Activated effector memory CD4-positive, alpha-beta T cell treated with anti-CD3 and anti-CD28 coated beads, Interleukin-2, amount 50 U/mL, for 16 hours (primary cell): Measurements from ENCODE around the gene PUM2.

ENCODE experiments used
- DNase-seq: peaks from one replicate; pipeline ENCODE4 v3.0.0-alpha.2; 2020

PUM2 gene

DNA sequence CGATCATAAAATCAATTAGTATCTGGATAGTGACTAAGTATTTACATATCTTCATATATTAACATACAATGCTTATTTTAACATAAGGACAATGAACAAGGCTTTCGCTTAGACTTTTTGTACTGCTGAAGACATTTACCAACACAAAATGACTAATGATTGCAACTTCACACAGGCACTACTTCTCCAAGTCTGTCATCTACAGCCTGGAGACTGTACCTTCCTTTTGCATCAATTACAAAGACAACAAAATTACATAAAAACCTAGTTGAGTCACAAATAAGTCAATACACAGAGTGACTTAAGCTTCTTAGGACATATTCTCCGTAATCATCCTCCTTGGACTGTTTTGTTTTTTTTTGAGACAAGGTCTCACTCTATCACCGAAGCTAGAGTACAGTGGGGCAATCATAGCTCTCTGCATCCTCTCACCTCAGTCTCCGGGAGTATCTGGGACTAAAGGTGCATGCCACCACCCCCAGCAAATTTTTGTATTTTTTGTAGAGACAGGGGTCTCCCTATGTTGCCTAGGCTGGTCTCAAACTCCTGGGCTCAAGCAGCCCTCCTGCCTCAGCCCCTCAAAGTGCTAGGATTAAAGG is 15.9 kb downstream of the PUM2 start:
- no peak for DNase-seq

DNA sequence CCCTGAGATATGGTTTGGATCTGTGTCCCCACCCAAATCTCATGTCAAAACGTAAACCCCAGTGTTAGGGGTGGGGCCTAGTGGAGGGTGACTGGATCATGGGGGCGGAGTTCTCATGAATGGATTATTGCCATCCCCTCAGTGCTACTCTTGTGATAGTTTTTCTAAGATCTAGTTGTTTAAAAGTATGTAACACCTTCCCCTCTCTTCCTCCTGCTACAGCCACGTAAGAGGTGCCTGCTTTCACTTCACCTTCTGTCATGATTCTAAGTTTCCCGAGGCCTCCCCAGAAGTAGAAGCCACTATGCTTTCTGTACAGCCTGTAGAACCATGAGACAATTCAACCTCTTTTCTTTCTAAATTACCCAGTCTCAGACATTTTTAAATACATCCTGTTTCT is 16.9 kb downstream of the PUM2 start:
- DNase-seq = no peak

DNA sequence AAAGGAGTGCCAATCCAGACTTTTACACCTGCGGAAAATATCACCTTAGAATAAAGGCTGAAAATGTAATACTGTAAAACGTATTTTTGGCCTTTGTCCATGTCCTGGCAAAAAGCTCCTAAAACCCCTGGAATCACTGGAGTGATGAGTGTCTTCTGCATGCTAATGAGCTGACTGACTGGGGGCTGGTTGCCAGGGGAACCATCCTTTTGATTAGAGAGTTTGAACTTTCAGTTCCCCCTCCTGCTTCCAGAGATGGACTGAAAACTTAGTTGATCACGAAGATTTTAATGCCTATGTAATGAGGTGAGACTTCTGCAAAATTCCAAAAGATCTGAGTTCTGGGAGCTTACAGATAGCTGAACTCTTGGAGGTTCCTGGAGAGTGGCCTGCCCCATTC is 20.5 kb downstream of the PUM2 start:
- no peak for DNase-seq

DNA sequence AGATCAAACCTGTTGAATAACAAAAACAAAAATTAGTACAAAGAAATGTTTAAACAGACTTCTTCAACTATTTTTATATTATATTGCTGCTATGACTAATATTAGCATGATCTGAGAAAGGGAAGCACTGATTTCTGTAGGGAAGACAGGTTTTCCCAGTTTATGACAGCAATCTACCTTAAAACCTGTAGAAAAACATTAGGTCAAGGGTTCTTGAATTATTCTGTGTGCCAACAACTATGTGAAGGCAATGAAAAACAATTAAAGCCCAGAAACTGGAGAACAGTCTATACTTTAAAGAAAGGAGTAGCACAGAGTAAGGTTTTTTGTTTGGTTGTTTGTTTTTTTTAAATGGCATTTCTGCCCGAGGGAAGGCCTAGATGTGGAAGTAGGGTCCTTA is 23.3 kb downstream of the PUM2 start:
- no peak for DNase-seq

DNA sequence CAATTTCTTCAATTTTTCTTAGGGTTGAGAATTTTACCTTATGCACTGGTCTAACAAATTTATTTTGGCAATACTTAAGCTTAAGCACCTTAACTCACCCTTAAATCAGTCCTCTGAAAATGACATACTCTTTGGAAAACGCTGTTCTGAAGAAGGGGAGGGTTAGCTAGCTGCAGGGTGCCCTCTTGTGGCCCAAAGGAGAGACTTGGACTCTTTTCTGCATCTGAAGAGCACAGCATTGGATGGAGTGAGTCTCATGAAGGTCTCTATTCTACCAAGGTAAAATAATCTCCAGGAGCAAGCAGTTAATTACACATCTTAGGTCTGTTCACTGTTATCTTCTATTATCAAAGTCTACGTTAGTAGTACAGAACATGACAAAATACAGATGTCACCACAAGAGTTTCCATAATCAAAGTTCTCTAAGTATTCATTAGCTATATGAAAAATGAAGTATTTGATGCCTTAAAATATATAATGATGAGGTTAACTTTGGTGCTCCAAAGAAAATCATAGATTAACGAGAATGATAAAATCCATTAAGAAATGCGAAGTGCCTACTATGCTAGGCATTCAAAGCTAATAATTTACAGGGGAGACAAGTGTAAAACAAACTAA is 24.4 kb downstream of the PUM2 start:
- DNase-seq = peak; percentile 80

DNA sequence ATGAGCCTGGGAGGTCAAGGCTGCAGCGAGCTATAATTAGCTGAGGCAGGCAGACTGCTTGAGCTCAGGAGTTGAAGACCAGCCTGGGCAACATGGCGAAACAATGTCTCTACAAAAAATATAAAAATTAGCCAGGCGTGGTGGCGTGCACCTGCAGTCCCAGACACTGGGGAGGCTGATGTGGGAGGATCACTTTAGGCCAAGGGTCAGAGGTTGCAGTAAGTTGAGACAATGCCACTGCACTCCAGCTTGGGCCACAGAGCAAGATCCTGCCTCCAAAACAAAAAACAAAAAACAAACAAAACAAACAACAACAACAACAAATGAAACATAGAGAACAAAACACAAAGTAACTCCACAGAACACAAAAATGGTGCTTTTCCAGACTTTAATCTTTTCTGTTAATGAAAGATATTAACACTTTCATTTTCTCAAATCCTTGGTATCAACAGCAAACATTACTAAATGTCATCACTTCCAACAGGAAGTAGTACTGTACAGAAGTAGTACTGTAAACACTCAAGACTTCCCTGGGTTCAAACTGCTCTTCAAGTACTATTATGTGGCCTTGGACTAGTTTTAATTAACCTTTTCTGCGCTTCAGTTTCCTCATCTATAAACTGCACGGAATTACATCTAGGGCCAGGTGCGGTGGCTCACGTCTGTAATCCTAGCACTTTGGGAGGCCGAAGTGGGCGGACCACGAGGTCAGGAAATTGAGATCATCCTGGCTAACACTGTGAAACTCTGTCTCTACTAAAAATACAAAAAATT is 27.9 kb downstream of the PUM2 start:
- no peak for DNase-seq

DNA sequence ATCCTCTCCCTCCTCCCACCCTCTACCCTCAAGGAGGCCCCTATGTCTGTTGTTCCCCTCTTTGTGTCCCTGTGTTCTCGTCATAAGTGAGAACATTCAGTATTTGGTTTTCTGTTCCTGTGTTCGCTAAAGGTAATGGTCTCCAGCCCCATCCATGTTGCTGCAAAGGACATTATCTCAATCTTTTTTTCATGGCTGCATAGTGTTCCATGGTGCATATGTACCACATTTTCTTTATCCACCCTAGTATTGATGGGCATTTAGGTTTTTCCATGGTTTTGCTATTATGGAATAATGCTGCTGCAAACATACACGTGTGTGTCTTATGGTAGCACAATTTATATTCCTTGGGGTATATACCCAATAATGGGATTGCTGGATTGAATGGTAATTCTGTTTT is 33.0 kb downstream of the PUM2 start:
- no peak for DNase-seq

DNA sequence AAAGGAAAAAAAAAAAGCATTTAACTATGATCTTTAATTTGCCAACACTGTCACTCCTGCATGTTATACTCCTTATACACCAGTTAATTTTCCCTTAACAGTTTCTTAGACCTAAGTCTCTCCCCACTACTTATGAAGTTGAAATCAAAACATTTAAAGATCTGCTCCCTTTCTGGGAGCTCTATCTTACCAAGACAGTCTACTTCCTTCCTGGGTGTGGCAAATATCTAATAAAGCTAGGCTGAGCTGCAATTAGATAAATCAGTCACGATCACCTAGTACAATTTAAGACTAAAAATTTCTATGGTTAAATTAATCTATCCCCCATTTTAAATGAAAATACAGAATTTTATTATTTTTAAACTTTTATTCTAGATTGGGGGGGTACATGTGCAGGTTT is 33.4 kb downstream of the PUM2 start:
- no peak for DNase-seq

DNA sequence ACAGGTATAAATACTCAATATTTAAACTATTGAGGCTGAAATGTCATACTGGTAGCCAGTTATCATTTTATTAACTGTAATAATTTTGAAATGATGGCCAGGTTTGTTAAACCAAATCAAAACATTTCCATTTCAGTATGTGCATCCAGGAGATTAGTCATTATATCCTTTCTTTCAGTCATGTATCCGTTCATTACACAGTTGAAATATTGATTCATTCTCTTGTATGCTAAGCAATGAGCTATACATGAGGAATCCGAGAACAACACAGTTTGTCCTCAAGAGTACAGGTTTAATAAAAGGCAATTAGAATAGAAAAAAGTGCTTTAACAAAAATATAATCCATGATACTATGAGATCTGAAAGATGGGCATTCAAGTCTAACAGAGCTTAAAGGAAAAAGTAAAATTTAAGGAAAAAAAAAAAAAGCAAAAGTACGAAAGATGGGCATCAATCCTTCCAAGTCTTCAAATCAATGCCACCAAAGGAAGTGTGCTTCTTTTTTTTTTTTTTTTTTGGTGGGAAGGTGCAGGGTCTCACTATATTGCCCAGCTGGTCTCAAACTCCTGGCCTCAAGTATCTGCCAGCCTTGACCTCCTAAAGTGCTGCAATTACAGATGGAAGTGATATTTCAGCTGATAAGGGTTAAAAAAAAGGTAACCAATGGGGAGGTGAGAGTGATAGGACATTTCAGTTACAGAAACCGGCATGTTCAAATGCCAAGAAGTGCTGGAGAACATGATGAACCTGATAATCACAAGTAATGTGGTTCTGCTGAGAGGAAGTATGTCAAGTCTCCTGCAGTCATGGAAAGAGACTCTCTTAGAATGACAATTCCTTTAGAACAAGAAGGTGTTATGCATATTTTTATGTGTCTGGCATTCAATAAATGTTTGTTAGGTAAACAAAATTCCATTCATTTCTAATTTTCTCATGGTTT is 35.8 kb downstream of the PUM2 start:
- no peak for DNase-seq

DNA sequence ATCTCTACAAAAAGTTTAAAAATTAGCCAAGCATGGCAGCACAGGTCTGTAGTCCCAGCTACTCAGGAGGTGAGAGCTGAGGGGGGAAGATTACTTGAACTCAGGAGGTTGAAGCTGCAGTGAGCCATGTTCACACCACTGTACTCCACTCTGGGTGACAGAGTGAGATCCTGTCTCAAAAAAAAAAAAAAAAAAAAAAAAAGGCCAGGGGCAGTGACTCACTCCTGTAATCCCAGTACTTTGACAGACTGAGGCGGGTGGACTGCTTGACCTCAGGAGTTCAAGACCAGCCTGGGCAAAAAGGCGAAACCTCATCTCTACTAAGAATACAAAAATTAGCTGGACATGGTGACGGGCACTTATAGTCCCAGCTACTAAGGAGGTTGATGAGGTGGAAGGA is 37.0 kb downstream of the PUM2 start:
- DNase-seq = no peak

DNA sequence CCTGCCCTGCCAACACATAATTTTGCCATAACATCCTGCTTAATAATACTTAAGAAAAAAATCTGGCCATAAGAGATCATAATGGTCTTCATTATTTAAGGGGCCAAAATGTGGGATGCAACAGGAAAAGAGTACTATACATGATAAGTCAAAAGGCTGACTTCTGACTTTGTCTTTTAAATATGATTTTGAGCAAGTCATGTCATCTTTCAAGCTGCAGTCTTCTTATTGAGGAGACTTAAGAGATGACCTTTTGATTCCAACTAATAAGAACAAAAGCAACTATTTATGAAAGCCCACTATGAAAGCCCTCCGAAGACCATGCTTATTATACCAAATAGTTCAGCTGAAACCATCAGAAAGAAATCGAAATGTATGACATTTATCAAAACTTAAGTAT is 41.6 kb downstream of the PUM2 start:
- DNase-seq = no peak

DNA sequence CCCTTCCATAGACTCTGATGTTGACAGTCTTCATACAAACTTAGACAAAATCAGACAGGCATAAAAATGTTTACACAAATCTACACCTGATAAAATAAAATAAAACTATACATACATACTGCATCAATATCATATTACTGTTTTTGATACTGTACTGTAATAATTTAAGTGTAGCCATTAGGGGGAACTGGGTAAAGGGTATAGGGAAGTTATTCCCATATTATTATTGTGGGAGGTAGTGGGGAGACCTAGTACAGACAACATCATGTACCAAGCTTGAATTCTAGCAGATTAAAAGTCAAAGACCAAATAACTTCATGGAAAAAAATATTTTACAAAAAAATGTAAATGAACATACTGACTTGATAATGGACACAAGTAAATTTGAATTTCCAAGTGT is 43.3 kb downstream of the PUM2 start:
- no peak for DNase-seq

DNA sequence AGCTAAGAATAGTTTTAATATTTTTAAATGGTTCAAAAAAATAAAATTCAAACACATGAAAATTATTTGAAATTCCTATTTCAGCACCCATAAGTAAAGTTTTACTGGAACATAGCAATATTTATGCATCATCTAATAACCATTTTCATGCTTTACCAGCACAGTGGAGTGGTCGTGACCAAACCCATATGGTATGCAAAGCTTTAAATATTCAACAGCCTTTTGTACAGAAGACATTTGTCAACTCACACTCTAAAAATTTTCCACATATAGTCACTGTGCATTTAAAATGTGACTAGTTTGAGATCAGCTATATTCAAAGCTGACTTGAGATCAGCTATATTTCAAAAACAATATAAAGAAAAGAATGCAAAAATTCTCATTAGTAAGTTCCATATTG is 46.2 kb downstream of the PUM2 start:
- DNase-seq = no peak

DNA sequence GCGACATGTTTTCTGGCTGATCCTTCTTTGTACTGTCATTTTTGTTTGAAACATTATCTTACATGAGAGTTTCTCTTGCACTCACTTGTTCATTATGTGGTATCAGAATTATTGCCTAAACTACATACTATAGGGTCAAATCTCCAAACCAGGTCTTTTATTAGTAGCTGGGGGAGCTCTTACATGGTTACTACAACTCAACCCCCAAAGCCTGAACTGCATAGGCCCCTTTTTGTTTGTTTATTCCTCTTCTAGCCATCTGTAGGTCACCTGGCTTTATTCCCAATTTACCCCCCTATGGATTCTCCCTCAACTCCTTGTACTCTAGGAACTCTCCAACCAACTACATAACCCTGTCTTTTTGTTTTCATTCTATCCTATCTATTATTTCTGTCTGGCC is 46.7 kb downstream of the PUM2 start:
- DNase-seq = no peak

DNA sequence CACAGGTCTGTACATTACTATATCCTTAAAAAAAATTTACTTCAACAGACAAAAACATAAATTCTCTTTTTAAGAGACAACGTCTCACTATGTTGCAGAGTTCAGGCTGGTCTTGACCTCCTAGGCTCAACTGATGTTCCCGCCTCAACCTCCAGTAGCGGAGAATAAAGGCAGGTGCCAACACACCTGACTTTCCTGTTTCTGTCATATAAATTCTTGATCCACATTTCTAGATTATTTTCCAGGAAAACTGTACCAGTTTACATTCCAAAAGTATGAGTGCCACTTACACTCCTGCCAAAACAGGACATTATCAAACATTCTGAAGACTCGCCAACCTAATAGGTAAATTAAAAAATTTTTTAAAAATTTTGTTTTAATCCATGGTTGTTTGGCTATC is 48.6 kb downstream of the PUM2 start:
- DNase-seq = no peak

DNA sequence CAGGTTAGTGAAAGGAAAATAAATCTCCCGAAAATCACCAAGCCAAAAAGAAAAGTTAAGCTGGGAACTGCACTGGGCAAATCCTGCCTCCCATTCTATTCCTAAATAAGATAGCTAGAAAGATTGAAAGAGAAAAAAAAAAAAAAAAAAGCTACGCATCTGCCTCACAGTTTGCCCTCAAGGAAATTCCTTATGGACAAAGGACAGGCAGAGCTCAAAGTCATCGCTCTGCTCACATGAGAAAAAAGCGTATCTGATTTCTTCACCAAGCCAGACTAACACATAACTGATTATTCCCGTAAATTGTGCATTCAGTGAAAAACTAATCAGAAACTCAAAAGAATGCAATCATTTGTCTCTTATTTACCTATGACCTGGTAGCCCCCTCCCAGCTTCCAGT is 50.0 kb downstream of the PUM2 start:
- DNase-seq = no peak

DNA sequence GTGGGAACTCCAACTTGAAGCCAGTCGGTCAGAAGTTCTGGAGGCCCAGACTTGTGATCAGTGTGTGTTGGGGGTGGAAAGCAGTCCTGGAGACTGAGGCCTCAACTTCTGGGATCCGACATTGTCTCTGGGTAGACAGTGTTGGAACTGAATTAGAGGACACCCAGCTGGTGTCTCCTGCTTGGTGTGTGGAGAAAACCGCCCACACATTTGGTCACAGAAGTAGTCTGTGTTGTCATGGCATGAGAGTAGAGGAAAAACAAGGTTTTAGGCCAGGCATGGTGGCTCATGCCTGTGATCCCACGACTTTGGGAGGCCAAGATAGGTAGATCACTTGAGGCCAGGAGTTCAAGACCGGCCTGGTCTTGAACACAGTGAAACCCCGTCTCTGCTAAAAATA is 51.5 kb downstream of the PUM2 start:
- DNase-seq = no peak

DNA sequence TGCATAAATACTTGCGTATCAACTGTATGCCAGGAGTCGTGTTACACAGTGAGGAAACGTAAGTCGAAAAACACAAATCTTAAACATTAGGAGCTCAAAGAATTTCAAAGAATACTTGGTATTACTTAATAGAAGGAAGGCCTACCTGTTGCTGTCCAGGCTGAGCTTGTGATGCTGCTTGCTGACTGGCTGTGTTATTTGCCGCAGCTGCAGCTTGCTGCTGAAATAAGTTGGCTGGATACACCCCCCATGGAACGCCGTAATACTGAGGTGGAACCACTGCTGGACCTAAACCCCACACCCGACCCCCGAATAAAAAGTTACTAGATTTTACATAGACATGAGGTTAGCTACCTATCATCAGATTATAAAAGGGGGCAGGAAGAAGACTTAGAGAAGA is 56.4 kb downstream of the PUM2 start:
- DNase-seq = no peak

DNA sequence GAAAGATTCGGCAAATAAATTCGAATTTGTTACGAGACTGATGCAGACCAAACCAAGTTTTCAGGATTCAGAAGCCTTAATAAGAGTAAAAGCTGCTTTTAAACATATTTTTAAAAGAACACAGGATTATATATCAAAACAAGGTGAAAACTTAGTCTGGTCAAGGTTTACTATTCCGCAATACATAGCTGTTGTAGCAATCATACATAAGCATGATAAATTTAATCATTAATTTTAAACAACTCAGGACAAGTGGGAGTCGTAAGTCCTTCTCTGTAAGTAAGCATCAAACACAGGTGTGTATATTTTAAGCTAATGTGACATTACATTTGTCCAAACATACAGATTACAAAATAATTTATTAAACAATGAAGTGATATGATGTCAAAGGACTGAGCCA is 57.7 kb downstream of the PUM2 start:
- no peak for DNase-seq

DNA sequence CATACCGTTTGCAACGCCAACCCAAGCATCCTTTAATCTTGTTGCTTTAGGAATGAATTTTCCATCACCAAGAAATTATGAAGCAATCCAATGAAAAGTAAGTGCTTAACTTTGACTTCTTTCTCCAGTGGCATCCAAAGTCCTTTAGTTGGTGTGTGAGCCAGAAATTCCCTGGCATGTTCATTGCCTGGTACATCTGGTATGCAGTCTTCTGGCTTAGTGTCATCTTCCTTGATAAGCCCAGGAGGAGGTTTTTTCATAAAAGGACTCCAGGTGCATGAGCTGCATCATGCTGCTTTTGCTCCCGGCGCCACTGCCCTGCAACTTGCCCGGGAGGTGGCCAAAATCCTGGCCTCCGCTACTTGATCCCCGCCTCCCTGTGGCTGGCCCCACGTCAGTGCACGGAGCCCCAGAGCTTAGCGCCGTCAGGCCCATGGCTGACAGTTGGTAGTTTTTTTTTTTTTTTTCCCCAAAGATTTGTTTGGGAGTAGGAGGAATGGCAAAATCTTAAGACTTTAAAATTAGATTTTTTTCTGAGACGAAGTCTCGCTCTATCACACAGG is 58.7 kb downstream of the PUM2 start:
- DNase-seq = no peak

DNA sequence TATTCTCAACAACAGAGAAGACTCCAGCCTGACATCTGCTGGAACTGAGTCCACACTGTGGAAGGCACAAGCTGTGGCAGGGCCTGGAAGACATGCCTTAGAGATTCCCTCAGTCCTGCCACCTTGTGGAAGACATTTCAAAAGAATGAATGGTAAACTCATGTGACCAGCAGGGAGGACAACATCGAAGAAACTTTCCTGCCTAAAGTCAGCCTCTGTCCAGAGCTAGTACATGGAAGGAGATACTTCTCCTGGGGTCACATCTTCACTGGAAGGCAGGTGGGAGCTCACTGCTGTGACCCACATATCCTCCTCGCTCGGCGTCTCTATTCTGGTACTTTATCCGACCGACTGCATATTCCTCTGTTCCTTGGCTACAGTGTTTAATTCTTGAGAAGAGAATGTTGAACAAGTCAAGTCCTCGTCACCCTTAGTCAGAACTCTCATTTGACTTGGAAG is 59.5 kb downstream of the PUM2 start:
- no peak for DNase-seq

DNA sequence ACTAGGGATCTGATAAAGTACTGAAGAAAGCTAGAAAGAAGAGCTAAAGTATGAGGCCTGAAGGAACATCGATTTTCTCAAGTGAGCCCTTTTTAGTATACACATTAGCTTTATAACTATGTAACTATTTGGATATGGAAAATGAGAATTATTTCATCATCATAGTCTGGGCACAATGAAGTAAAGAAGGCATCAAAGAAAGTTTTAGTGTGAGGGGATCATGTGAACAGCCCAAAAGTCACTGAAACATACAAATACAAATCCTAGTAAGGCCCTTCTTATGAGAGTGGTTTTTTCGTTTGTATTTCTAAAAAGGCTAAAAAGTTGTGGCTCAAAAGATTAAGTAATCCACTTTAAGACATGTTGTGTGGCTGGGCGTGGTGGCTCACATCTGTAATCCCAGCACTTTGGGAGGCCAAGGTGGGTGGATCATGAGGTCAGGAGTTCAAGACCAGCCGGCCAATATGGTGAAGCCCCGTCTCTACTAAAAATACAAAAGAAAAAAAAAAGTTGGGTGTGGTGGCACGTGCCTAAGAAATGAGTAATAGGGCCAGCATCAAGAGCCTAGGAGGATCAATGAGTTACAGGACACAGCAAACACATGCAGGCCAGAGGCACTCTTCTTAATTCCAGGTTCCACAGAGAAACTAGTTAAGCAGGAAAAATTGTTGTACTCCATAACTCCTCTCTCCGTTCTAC is 61.9 kb downstream of the PUM2 start:
- DNase-seq = no peak
